HG02885 (cell line): ENCODE measurements around the gene CD200R1L.

Source experiments
- ATAC-seq: cut with Tn5 transposase; IDR thresholded peaks from one replicate; pipeline ENCODE4 v1.9.1; 2021; ENCODE audit warnings: mild to moderate bottlenecking; ENCODE audit not compliant: unreplicated experiment, poor library complexity

Gene CD200R1L

GRCh38 chr3:112793326-112794081 lies 53.2 kb downstream of the CD200R1L start:
- ATAC-seq: no peak

DNA sequence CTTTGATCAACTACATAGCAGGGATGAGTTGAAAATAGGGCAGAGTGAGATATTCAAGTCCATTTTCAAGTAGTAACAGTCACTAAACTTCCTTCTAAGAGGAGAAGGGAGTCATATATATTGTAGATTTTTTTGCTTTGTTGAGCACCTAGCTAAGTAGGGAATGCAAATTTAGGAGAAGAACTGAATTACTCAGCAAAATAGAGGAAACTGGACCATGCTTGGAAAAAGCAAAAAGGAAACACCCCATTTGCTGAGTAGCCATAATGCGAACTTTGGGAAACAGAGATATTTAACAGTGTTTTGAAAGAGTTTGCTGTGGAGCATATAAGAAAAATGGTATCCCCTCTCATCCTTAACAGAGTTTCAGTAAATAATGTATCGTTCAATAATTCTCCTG lies 54.9 kb downstream of the CD200R1L start:
- ATAC-seq: no peak

DNA sequence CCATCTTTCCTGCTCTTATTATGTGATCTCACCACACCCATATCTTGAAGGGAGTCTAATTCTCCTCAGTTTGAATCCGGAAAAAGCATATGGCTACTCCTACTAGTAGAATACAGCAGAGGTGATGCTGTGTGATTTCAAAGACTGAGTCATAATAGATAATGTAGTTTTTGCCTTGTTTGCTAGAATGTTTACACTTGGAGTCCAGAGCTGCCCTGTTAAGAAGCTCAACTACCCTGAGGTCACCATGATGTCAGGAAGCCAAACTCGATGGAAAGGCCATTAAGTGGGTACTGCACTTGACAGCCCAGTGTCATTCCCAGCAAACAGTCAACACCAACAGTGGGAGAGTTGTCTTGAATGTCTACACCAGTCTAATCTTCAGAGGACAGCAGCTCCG lies 56.9 kb downstream of the CD200R1L start:
- no peak for ATAC-seq

DNA sequence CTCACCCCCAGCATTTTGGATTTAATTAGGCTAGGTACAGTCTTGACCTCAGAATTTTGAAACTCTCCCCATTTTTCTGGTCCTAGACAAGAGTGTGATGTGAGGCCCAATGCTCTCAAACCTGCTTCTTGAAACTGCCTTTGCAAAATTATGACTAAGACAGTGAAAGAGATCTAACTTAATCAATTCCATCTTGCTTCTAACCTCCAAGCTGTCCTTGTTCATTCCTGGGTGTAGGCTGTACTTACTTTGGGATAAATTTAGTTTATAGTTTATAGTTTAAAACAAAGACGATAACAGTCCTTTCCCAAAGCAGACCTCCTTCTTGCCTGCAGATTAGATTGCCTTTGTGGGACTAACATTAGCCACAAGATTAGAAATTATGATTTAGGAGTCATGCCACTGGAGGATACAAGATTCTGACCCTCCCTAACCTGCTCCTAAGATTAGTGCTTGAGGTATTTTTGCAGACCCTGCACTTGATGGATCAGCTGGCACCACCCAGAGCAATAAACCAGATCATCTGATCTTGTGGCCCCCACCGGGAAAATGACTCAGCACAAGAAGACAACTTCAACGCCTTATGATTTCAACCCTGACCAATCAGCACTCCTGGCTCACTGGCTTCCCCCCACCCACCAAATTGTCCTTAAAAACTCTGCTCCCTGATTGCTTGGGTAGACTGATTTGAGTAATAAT lies 59.6 kb downstream of the CD200R1L start:
- no peak for ATAC-seq

DNA sequence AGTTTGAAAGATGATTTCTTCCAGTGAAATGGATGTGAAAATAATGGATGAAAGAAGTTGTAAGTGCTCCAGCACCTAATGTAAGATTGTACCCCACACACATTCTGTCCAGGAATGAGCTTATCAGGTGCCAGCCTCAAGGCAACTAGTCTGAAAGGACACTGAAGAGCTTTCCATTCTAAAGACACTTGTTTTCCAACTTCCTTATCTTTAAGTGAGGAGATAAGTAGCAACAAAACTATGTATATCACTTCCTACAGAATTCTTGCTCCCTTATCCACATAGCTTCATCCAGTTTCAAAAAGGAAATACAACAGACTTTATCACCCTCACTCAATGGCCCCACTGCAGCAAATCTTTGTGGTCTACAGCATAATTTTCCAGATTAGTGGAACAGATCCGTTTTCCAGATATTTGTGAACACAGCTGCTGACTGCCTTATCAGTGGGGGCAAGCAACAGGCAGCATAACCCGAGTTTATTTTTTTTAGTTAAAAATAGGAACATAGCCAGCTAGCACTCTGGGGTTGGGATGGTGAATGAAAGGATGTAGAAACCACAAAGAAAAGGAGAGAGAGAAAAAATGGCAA lies 60.6 kb downstream of the CD200R1L start:
- ATAC-seq: no peak

GRCh38 chr3:112785321-112786001 lies 61.2 kb downstream of the CD200R1L start:
- no peak for ATAC-seq

- no peak for ATAC-seq
These were observed 64.2 kb downstream of the CD200R1L start for GRCh38 chr3:112782491-112782890.

DNA sequence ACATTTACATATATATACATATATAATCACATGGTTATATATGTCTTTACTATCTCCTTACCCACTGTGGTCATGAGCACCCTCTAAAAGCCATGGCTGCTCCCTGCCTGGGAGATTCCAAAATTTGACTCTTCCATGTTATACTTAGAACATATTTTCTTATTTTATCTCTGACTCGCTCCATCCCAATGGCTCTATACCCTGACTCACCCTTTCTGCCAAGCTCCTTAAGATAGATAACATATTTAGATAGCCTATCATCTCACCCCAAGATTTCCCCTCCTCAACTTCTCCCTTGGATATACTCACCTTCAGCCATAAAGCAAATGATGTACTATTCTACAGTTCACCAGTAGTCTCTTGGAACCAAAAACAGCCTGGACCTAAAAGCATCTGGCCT lies 65.1 kb downstream of the CD200R1L start:
- ATAC-seq: no peak

DNA sequence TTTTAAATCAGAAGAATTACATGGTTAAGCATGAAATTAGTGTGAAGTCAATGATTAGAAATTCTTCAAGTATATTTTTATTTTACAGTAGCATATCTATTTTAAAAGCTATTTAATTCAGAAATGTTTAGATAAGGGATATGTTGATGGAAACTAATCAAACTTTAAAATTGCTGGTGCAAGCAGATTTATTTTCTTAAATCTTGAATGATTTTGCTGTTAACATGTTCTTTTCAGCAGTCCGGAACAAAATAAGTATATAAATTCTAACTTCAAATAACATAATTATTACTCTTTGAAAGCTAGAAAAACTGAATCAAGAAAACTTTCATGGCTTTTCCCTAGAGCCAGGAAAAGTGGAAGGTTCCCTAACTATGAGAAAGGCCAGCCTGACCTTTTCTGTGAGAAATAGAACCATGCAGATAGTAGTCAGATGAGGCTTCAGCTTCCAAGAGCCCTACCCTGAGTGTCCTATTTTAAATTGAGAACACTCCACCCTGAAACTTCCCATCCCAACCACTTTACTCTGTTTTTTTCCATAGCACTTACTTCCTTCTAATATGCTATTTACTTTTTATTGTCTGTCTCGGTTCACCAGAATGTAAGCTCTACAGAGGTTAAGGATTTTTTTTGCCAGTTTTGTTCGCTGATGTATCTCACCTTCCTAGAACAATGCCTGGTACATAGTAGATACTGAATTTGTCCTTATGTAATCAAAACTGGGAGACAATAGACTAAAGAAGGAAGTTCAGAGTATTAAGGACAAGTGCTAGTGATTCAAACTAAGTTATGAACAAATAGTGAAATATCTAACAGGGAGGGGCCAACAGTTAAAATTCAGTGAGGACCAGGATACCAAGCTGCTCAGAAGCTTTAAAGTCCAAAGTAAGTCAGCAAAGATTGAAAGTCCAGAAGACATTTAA lies 66.8 kb downstream of the CD200R1L start:
- ATAC-seq: no peak

DNA sequence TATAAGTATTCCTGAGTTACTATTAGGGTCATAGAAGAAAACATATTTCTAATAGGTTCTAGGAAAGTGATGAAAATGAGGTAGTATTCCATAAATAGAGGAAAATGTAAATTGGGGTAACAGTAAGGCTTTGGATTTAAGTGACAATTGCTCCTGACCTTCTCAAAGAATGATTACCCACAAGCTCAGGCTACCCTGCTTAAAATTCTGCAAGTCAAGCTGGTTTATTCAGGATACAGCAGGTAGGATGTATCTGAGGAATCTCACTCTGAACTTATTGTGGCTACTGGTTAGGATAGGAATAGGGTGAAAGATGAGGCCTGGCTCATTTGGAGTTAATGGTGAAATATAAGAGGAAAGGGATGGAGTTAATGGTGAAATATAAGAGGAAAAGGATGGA lies 67.7 kb downstream of the CD200R1L start:
- ATAC-seq: no peak

- no peak for ATAC-seq
These were observed 68.2 kb downstream of the CD200R1L start for GRCh38 chr3:112778353-112778948.

GRCh38 chr3:112777811-112778210 lies 68.9 kb downstream of the CD200R1L start:
- no peak for ATAC-seq

- ATAC-seq: no peak
These were observed 69.8 kb downstream of the CD200R1L start for GRCh38 chr3:112776836-112777235.

DNA sequence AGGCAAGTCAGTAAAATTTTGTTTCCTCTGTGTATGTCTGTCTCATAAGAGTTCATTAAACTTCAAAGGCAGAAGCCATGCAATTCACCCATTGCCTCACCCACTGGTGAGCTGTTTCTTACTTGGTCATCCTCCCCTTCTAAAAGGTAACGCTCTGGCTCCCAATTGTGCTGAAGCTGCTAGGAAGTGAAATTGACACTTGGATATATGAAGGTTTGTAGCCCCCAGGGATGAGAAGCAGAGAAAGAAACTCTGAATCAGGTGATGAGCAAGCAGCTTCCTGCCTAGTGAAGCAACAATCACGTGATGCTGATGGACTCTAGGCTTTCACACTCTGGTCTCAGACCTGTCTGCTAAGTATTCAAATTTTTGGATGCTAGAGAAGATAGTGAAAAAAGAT lies 70.7 kb downstream of the CD200R1L start:
- no peak for ATAC-seq

GRCh38 chr3:112775011-112775742 lies 71.5 kb downstream of the CD200R1L start:
- ATAC-seq: no peak

DNA sequence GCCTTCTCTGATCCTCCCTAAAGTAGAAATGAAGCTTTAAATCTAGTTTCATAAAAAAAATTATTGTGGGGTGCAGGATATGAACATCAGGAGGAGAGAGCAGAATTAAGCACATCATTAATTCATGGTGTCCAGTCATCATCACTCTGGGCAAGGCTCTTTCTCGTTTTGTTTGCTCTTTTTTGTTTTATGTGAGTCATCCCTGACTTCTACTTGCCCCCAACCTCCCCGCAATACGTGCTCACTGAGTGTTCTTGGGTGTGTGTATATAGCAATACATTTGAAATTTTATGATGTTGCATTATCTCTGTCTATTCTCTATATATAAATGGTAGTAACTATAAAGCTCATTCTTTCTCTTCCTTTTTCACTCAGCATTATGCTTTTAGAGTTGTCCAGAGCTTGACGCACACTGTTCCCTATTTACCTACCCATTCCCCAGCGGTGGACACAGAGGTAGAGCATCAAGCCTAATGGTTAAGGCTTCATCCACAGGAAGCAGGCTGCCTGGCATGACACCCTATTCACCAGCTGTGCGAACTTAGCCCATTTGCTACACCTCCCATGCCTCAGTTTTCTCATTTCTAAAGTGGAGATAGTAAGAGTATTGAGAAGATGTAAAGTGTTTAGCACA lies 72.3 kb downstream of the CD200R1L start:
- no peak for ATAC-seq

DNA sequence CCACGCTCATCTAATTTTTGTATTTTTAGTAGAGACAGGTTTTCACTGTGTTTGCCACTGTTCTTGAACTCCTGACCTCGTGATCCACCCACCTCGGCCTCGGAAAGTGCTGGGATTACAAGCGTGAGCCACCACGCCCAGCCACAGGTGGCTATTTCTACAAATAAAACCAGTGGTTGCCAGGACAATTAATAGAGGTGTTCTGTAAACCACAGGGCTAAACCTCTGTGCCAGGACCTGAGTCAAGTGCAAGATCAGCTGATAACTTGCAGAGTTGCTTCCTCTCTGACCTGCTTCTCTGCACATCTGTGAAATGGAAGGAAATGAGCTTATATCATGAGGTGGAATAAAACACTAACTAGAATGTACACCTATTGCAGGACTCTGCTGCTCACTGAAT lies 72.8 kb downstream of the CD200R1L start:
- ATAC-seq: peak; percentile 59

GRCh38 chr3:112770951-112771350 lies 75.7 kb downstream of the CD200R1L start:
- ATAC-seq: no peak
